SK-N-SH (cell line): ENCODE results near the gene SHH. TPM values are rescaled to one million over a fixed set of nuclear protein-coding genes. Genes with fewer than 3 reads are reported as not detected.

ENCODE experiments used
- CTCF ChIA-PET: fragments of 300-600, 350-600 bp; formaldehyde crosslinking; extraction: SDS; loops from one replicate; lab custom pipeline; 2021; lab: Yijun Ruan, JAX
- POLR2A ChIA-PET: fragments of 350-600 bp; sonication (Branson Sonifier 250); formaldehyde crosslinking; extraction: SDS; loops from one replicate; lab custom pipeline; 2020; ENCODE audit warnings: antibody characterized with exemption, inconsistent platforms; lab: Yijun Ruan, JAX
- DNase-seq: peaks from one replicate; pipeline ENCODE4 v3.0.0; 2012
- H2AFZ ChIP-seq: fragments of 200-600 bp; sonication (generic); 2 replicates; pipeline ENCODE4 v1.8.1; 2016; ENCODE audit warnings: antibody characterized with exemption, mild to moderate bottlenecking, low read depth
- H3F3A ChIP-seq: fragments of 200-600 bp; sonication (generic); replicated peaks from 2 replicates; pipeline ENCODE3; 2016; ENCODE audit warnings: antibody characterized with exemption, mild to moderate bottlenecking; ENCODE audit not compliant: insufficient read depth
- H3K27ac ChIP-seq, 2 experiments: fragments of 200-500 bp in 1 of 2; fragments of 200-600 bp in 1 of 2; sonication (Bioruptor generic) in 1 of 2; sonication (generic), shearing (Covaris generic) in 1 of 2; 2 replicates each; pipeline versions ENCODE4 v1.5.1 to v1.6.1; 2014 to 2016; ENCODE audit warnings: low read depth in 2 of 2, inconsistent platforms in 1 of 2, low read length in 1 of 2, mild to moderate bottlenecking in 1 of 2, mixed read lengths in 1 of 2
- H3K27me3 ChIP-seq: fragments of 200-600 bp; sonication (generic), shearing (Covaris generic); 2 replicates; pipeline ENCODE4 v1.6.1; 2016; ENCODE audit warnings: mixed run types; ENCODE audit not compliant: insufficient read depth
- H3K36me3 ChIP-seq, 2 experiments: fragments of 200-500 bp in 1 of 2; fragments of 200-600 bp in 1 of 2; sonication (Bioruptor generic) in 1 of 2; sonication (generic) in 1 of 2; replicated peaks in 1 of 2; 2 replicates each; pipeline versions ENCODE3 to v1.5.1; 2014 to 2016; ENCODE audit warnings: low read length in 1 of 2, mild to moderate bottlenecking in 1 of 2; ENCODE audit not compliant: insufficient read depth in 2 of 2, control insufficient read depth in 1 of 2
- H3K4me1 ChIP-seq, 2 experiments: fragments of 200-500 bp in 1 of 2; fragments of 200-600 bp in 1 of 2; sonication (Bioruptor generic) in 1 of 2; sonication (generic), shearing (Covaris generic) in 1 of 2; 2 replicates each; pipeline versions ENCODE4 v1.5.1 to v1.6.1; 2014 to 2016; ENCODE audit warnings: low read depth in 1 of 2, low read length in 1 of 2, mixed run types in 1 of 2; ENCODE audit not compliant: insufficient read depth in 2 of 2, control insufficient read depth in 1 of 2
- H3K4me2 ChIP-seq: fragments of 200-600 bp; sonication (generic), shearing (Covaris generic); 2 replicates; pipeline ENCODE4 v1.6.1; 2017; ENCODE audit warnings: mixed run types
- H3K4me3 ChIP-seq, 2 experiments: fragments of 200-500 bp in 1 of 2; fragments of 200-600 bp in 1 of 2; sonication (Bioruptor generic) in 1 of 2; sonication (generic), shearing (Covaris generic) in 1 of 2; 2 replicates each; pipeline versions ENCODE4 v1.5.1 to v1.8.1; 2014 to 2016; ENCODE audit warnings: low read depth in 2 of 2, inconsistent platforms in 1 of 2, low read length in 1 of 2, mild to moderate bottlenecking in 1 of 2, mixed read lengths in 1 of 2, moderate library complexity in 1 of 2
- H3K79me2 ChIP-seq: fragments of 200-600 bp; sonication (generic); 2 replicates; pipeline ENCODE4 v1.8.1; 2017; ENCODE audit warnings: mild to moderate bottlenecking; ENCODE audit not compliant: insufficient read depth
- H3K9ac ChIP-seq: fragments of 200-600 bp; sonication (generic); 2 replicates; pipeline ENCODE4 v1.6.1; 2017; ENCODE audit warnings: mixed run types
- H3K9me2 ChIP-seq: fragments of 200-600 bp; sonication (generic); 2 replicates; pipeline ENCODE4 v1.6.1; 2017; ENCODE audit warnings: mixed run types
- H3K9me3 ChIP-seq: fragments of 200-600 bp; sonication (generic); 2 replicates; pipeline ENCODE4 v1.6.1; 2017; ENCODE audit warnings: mixed run types, mild to moderate bottlenecking, moderate library complexity
- H4K20me1 ChIP-seq: fragments of 200-600 bp; sonication (generic); 2 replicates; pipeline ENCODE4 v1.6.1; 2017; ENCODE audit warnings: mild to moderate bottlenecking, mixed run types; ENCODE audit not compliant: insufficient read depth
- CHD2 ChIP-seq: fragments of 150-350 bp; IDR thresholded peaks from 2 replicates; pipeline ENCODE4 v1.6.1; 2018; ENCODE audit warnings: low read length; ENCODE audit not compliant: partially characterized antibody
- ELF1 ChIP-seq: IDR thresholded peaks from 2 replicates; pipeline ENCODE4 v1.4.0; 2012
- EP300 ChIP-seq, 2 experiments: IDR thresholded peaks; 2 replicates each; pipeline versions ENCODE4 v1.4.0 to v1.6.1; 2012; ENCODE audit warnings: borderline replicate concordance in 1 of 2, low read depth in 1 of 2, low read length in 1 of 2
- EZH2phosphoT487 ChIP-seq: fragments of 200-600 bp; sonication (generic); IDR thresholded peaks from 2 replicates; pipeline ENCODE4 v1.6.1; 2017; ENCODE audit warnings: low read depth, mixed run types, mild to moderate bottlenecking, antibody characterized with exemption, moderate library complexity, borderline replicate concordance
- FOSL2 ChIP-seq: IDR thresholded peaks from 2 replicates; pipeline ENCODE4 v1.4.0; 2012; ENCODE audit warnings: low read depth, mild to moderate bottlenecking, moderate library complexity, borderline replicate concordance
- JUND ChIP-seq: IDR thresholded peaks from 2 replicates; pipeline ENCODE4 v1.4.0; 2012
- MEF2A ChIP-seq: IDR thresholded peaks from 2 replicates; pipeline ENCODE4 v1.4.0; 2012; ENCODE audit warnings: low read depth, borderline replicate concordance
- MXI1 ChIP-seq: IDR thresholded peaks from 2 replicates; pipeline ENCODE4 v1.6.1; 2012; ENCODE audit warnings: mild to moderate bottlenecking, low read depth, low read length, improper control_type of control experiment
- NFIC ChIP-seq: IDR thresholded peaks from 2 replicates; pipeline ENCODE4 v1.4.0; 2012; ENCODE audit warnings: borderline replicate concordance
- POLR2AphosphoS5 ChIP-seq: IDR thresholded peaks from 2 replicates; pipeline ENCODE4 v1.6.1; 2012; ENCODE audit warnings: low read depth, low read length
- RCOR1 ChIP-seq: fragments of 150-350 bp; IDR thresholded peaks from 2 replicates; pipeline ENCODE4 v1.6.1; 2017; ENCODE audit warnings: antibody characterized with exemption, low read length
- RFX5 ChIP-seq: IDR thresholded peaks from 2 replicates; pipeline ENCODE4 v1.6.1; 2012; ENCODE audit warnings: mild to moderate bottlenecking, improper control_type of control experiment, low read length
- SMC3 ChIP-seq: IDR thresholded peaks from 2 replicates; pipeline ENCODE4 v1.6.1; 2012; ENCODE audit warnings: low read depth, low read length, improper control_type of control experiment
- TAF1 ChIP-seq: IDR thresholded peaks from 2 replicates; pipeline ENCODE4 v1.6.1; 2012; ENCODE audit warnings: low read depth, mild to moderate bottlenecking, low read length, moderate library complexity, borderline replicate concordance
- TCF12 ChIP-seq: IDR thresholded peaks from 2 replicates; pipeline ENCODE4 v1.4.0; 2012
- TEAD4 ChIP-seq: IDR thresholded peaks from 2 replicates; pipeline ENCODE4 v1.4.0; 2012; ENCODE audit warnings: mild to moderate bottlenecking, borderline replicate concordance; ENCODE audit not compliant: insufficient read depth
- YY1 ChIP-seq: IDR thresholded peaks from 2 replicates; pipeline ENCODE4 v1.4.0; 2012; ENCODE audit warnings: low read depth, mild to moderate bottlenecking
- WGBS: methylation state at CpG from one replicate; pipeline ENCODE4 v1.1.6; 2017; ENCODE audit warnings: low lambda C conversion rate; 5-methylcytosine and 5-hydroxymethylcytosine counted together
- polyA plus RNA-seq, 3 experiments: library from polyadenylated mRNA; depleted of rRNA; stranded (reverse); fragments of >200 nt; gene quantifications; 2 replicates each; pipeline ENCODE4 v1.2.3, GENCODE V29; 2012
- TF ChIP-seq, protein P1 (sequence below): fragments of 200-600 bp; sonication (generic); IDR thresholded peaks from 2 replicates; pipeline ENCODE4 v1.6.1; 2017; ENCODE audit warnings: antibody characterized with exemption, mild to moderate bottlenecking, moderate library complexity
- TF ChIP-seq, protein P2 (sequence below): fragments of 150-350 bp; IDR thresholded peaks from 2 replicates; pipeline ENCODE4 v1.6.1; 2017; ENCODE audit warnings: antibody characterized with exemption, low read length, low read depth, borderline replicate concordance
- TF ChIP-seq, protein P3 (sequence below): IDR thresholded peaks from 2 replicates; pipeline ENCODE4 v1.4.0; 2012; ENCODE audit warnings: low read depth
- TF ChIP-seq, protein P4 (sequence below): IDR thresholded peaks from 2 replicates; pipeline ENCODE4 v1.4.0; 2012; ENCODE audit warnings: low read depth, borderline replicate concordance

The SHH gene
- polyA plus RNA-seq, 1 of the 3 experiments (the other 2 are of a cell fraction) = not detected

DNA sequence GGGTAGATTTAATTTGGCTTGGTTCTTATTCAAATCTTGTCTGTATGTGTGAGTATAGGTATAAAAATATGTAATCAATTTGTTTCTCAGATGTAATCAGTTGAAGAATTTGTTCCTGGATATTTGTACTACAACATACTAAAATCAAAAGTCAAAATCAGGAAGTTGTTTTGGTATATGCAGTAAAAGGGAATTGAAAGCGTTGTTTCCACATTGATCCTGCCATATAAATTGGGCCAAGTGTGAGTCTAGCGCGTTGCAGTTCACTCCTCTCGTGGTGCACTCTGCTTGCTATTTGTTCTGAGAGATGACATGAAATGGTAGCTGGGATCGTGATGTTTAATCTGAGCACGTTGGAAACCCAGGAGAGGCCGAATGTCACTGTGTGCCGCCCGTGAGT, 55.9 kb downstream of the SHH start:
- peaks cover 83% of the 10 kb centered on the region for H3K79me2 ChIP-seq
- POLR2A ChIA-PET = no interaction called here

DNA sequence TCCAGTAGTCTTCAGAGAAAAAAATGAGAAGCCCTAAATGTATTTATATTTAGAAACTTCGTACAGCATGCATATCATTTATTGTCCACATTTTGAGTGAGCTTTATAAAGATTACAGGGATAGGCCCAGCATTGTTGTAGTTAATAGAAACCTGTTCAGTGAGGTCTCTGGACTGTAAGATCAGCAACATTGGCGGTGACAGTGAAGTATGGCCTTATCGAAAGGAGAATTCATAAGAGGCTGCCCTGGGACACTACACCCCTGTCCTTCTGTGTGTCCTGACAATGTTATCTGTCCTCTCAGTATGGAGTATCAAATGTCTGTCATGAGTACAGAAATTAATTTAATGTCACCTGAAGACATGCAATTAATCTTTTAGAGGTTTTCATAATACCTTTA, 57.2 kb downstream of the SHH start:
- no peak overlapping the region for H3K9ac ChIP-seq

More for the DNA sequence above, 55.9 kb downstream of the SHH start:
- H3K27me3 ChIP-seq = no peaks in the 10 kb centered on the region
- H4K20me1 ChIP-seq = peaks cover 73% of the 10 kb centered on the region
- 98% methylated on average over 9 of the region's 9 CpGs for WGBS
- no peaks in the 10 kb centered on the region for H3K9me3 ChIP-seq
- H2AFZ ChIP-seq = no peak overlapping the region
- CTCF ChIA-PET = interaction anchor here (0.7 to 31.7 kb wide), 4 partner anchors 11 to 165 kb away, joined by 3 to 470 read pairs (median 3); no protein-coding TSS in a partner anchor
- H3K9me2 ChIP-seq = no peaks in the 10 kb centered on the region
- no peak overlapping the region for H3K4me2 ChIP-seq
- no peaks in the 10 kb centered on the region for H3F3A ChIP-seq
- no peak overlapping the region for H3K27ac ChIP-seq
- no peak for DNase-seq
- peaks cover 15 to 63% of the 10 kb centered on the region in 2 experiments for H3K36me3 ChIP-seq
- no peak overlapping the region for H3K4me3 ChIP-seq
- no peak overlapping the region for H3K9ac ChIP-seq
- no peak for TF ChIP-seq CHD2
- H3K4me1 ChIP-seq = no peaks in the 10 kb centered on the region; a peak in 1 of 4 replicates

DNA sequence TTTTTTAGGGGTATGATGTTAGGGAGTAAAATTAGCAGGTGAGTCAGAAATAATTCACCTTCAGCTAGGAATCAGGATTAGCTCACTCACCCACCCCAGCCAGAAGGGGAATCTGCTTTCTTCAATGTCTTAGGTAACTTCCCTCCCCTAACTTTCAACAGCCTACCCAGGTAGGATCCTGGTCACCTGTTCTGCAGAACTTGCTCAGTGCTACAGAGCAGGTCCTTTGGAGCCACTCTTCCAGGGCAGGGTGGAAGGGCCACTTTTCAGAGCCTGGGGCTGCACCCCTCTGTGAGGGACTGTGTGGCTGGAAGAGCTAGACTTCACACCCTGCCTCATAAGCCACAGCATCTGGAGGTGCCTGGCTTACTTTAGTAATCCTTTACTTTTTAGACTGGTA, 58.1 kb downstream of the SHH start:
- H3K79me2 ChIP-seq = peaks cover 85% of the 10 kb centered on the region
- TF ChIP-seq, protein P1, sequence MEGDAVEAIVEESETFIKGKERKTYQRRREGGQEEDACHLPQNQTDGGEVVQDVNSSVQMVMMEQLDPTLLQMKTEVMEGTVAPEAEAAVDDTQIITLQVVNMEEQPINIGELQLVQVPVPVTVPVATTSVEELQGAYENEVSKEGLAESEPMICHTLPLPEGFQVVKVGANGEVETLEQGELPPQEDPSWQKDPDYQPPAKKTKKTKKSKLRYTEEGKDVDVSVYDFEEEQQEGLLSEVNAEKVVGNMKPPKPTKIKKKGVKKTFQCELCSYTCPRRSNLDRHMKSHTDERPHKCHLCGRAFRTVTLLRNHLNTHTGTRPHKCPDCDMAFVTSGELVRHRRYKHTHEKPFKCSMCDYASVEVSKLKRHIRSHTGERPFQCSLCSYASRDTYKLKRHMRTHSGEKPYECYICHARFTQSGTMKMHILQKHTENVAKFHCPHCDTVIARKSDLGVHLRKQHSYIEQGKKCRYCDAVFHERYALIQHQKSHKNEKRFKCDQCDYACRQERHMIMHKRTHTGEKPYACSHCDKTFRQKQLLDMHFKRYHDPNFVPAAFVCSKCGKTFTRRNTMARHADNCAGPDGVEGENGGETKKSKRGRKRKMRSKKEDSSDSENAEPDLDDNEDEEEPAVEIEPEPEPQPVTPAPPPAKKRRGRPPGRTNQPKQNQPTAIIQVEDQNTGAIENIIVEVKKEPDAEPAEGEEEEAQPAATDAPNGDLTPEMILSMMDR = no peak
- TF ChIP-seq EZH2phosphoT487 = no peak
- no peak for TF ChIP-seq YY1
- TF ChIP-seq NFIC = no peak
- TF ChIP-seq JUND = no peak
- no peak for TF ChIP-seq MXI1
- no peak for TF ChIP-seq SMC3
- TF ChIP-seq POLR2AphosphoS5 = no peak
- no peak for TF ChIP-seq MEF2A
- TF ChIP-seq RFX5 = no peak
- TF ChIP-seq, protein P2, sequence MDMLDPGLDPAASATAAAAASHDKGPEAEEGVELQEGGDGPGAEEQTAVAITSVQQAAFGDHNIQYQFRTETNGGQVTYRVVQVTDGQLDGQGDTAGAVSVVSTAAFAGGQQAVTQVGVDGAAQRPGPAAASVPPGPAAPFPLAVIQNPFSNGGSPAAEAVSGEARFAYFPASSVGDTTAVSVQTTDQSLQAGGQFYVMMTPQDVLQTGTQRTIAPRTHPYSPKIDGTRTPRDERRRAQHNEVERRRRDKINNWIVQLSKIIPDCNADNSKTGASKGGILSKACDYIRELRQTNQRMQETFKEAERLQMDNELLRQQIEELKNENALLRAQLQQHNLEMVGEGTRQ = no peak
- TF ChIP-seq TAF1 = no peak
- no peak for TF ChIP-seq EP300 (IDR thresholded peaks at IDR 0.05; ENCODE audit: borderline replicate concordance in 1 of 2, low read depth in 1 of 2, low read length in 1 of 2)
- TF ChIP-seq ELF1 = no peak

More for the DNA sequence above, 57.2 kb downstream of the SHH start:
- peaks cover 15 to 60% of the 10 kb centered on the region in 2 experiments for H3K36me3 ChIP-seq
- DNase-seq = no peak
- H3K27me3 ChIP-seq = no peaks in the 10 kb centered on the region
- 100% methylated on average over 3 of the region's 3 CpGs for WGBS
- H3F3A ChIP-seq = no peaks in the 10 kb centered on the region
- H3K4me3 ChIP-seq = no peak overlapping the region
- no peak overlapping the region for H3K27ac ChIP-seq
- no peaks in the 10 kb centered on the region for H3K9me2 ChIP-seq
- peaks cover 83% of the 10 kb centered on the region for H3K79me2 ChIP-seq
- CTCF ChIA-PET = interaction anchor here (0.9 to 31.7 kb wide), 5 partner anchors 12 to 156 kb away, joined by 3 to 470 read pairs (median 5); no protein-coding TSS in a partner anchor
- H3K4me1 ChIP-seq = no peaks in the 10 kb centered on the region; a peak in 1 of 4 replicates
- TF ChIP-seq, protein P3, sequence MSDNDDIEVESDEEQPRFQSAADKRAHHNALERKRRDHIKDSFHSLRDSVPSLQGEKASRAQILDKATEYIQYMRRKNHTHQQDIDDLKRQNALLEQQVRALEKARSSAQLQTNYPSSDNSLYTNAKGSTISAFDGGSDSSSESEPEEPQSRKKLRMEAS = no peak
- no peak for TF ChIP-seq POLR2AphosphoS5
- TF ChIP-seq RCOR1 = no peak
- no peak for TF ChIP-seq CHD2
- TF ChIP-seq EP300 (IDR thresholded peaks at IDR 0.05; ENCODE audit: borderline replicate concordance in 1 of 2, low read depth in 1 of 2, low read length in 1 of 2) = no peak
- TF ChIP-seq, protein P4, sequence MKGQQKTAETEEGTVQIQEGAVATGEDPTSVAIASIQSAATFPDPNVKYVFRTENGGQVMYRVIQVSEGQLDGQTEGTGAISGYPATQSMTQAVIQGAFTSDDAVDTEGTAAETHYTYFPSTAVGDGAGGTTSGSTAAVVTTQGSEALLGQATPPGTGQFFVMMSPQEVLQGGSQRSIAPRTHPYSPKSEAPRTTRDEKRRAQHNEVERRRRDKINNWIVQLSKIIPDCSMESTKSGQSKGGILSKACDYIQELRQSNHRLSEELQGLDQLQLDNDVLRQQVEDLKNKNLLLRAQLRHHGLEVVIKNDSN = no peak
- no peak for TF ChIP-seq TEAD4
- no peak for TF ChIP-seq FOSL2
- no peak for TF ChIP-seq TCF12
- POLR2A ChIA-PET = no interaction called here
- H4K20me1 ChIP-seq = peaks cover 78% of the 10 kb centered on the region
- no peak overlapping the region for H2AFZ ChIP-seq
- H3K4me2 ChIP-seq = no peak overlapping the region
- no peaks in the 10 kb centered on the region for H3K9me3 ChIP-seq

More for the DNA sequence above, 58.1 kb downstream of the SHH start:
- Histone ChIP-seq H3K36me3 (peaks cover 15 to 61% of the 10 kb centered on the region in 2 experiments), H4K20me1 (peaks cover 87% of the 10 kb centered on the region), H3K4me1 (no peaks in the 10 kb centered on the region; a peak in 1 of 4 replicates), H3K27ac (no peak overlapping the region), H3K9me3 (no peaks in the 10 kb centered on the region), H3K4me2 (no peak overlapping the region), H3K4me3 (no peak overlapping the region), H2AFZ (no peak overlapping the region), H3F3A (no peaks in the 10 kb centered on the region), H3K27me3 (no peaks in the 10 kb centered on the region), H3K9me2 (no peaks in the 10 kb centered on the region), H3K9ac (no peak overlapping the region)
- ChIA-PET POLR2A (no interaction called here), CTCF (interaction anchor here (0.9 to 31.7 kb wide), 4 partner anchors 14 to 156 kb away, joined by 3 to 470 read pairs (median 7); no protein-coding TSS in a partner anchor)
- DNase-seq = no peak
